ENCODE results near the gene NDOR1. TPM values are rescaled to one million over a fixed set of nuclear protein-coding genes. Genes with fewer than 3 reads are reported as not detected.

Gene NDOR1
- total RNA-seq, result 4.5 and 6.3 TPM in 2 replicates

DNA sequence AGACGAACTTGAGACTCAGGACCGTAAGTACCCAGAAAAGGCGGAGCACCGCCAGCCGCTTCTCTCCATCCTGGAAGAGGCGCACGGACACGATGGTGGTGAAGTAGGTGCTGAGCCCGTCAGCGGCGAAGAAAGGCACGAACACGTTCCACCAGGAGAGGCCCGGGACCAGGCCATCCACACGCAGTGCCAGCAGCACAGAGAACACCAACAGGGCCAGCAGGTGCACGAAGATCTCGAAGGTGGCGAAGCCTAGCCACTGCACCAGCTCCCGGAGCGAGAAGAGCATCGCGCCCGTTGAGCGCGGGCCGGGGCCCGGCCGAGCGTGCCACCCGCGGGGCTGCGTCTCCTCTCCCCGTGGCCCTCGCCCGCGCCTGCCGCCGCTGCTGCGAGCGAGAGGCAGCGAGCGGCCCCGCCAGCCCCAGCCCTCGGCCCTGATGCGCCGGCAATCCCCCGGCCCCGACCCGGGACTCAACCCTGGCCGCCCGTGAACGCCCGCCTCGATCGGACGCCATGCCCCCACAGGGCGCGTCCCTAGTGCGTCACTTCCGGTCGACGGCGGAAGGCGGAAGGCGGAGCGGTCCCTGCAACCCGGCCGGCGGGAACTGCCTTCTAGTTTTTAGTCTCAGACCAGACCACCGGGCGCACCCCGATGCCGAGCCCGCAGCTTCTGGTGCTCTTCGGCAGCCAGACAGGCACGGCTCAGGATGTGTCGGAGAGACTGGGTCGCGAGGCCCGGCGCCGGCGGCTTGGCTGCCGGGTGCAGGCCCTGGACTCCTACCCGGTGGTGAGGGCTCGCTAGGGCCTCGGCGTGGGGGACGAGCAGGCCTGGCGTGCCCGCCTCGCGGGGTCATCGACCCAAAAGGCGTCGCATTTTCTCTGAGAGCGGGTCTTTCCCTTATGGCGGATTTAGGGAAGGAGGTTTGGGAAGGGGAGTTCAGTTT lies at the start of gene NDOR1, which contains the start of gene TMEM203:
Gene NDOR1, plus strand, starts transcription at position 575 of the 944 bp plus-strand sequence. Its CDS starts 78 bp downstream, at position 653.
Gene TMEM203, minus strand, starts transcription at position 523 of the 944 bp plus-strand sequence. Its CDS starts 234 bp downstream, at position 289.

DNA sequence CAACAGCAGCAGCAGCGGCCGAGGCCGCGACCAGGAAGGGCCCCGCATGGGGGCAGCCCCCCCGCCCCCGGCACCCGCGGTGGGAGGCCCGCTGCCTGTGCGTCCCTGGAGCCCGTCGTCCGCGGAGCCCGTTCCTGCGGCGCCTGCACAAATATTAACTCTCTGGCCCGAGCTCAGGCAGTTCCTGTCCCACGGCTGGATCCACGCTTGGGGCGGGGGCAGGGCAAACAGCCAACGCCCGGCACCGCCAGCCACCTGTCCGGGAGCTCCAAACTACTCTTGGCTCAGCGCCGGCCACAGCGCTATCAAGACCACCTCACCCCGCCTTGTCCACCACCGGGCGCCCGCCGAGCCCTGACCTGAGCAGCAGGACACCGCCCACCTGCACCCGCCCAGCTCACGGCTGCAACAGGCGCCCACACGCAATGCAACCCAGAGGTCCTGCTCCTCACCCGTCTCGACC lies 35.6 kb upstream of the NDOR1 start, which contains the start of gene LRRC26:
Gene LRRC26, minus strand, starts transcription at position 156 of the 463 bp plus-strand sequence. Its CDS starts 108 bp downstream, at position 48.

DNA sequence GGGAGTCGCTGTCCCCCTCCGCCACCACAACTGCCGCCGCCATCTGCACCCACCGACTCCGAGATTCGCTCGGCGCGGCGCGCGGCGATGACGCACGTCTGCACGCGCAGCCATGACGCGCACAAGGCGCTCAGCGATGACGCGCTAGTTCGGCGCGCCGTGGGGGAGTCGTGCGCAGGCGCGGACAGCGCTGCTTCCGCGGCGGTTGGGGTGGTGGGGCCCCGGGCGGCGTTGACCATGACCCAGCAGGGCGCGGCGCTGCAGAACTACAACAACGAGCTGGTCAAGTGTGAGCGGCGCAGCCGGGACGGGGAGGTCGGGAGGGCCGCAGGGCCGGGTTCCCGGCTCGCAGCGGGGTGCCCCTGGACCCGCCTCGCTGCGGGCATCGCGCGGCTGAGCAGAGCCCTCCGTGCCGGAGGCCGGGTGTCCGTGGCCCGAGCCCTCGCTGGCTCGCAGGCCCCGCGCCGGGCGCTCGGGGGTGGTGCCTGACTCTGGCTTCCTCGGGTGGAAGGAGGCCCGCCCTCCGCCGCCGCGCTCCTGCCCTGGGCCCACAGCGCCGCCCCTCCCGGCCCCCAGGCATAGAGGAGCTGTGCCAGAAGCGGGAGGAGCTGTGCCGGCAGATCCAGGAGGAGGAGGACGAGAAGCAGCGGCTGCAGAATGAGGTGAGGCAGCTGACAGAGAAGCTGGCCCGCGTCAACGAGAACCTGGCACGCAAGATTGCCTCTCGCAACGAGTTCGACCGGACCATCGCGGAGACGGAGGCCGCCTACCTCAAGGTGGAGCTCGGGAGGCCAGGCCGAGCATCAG lies 16.8 kb upstream of the NDOR1 start, which contains the start of the genes ANAPC2 and SSNA1:
Gene ANAPC2, minus strand, starts transcription at position 71 of the 807 bp plus-strand sequence. Its CDS starts 28 bp downstream, at position 43.
Gene SSNA1, plus strand, starts transcription at position 187 of the 807 bp plus-strand sequence. Its CDS starts 51 bp downstream, at position 238.

GRCh38 chr9:137200311-137201204 lies 4.9 kb upstream of the NDOR1 start, which contains the start of gene TPRN:
TSS of gene TPRN (minus strand) at chr9:137200741. CDS start at chr9:137200711, 30 bp downstream.

GRCh38 chr9:137222190-137223077 lies 16.9 kb downstream of the NDOR1 start, which contains the start of gene RNF208:
TSS of gene RNF208 (minus strand) at chr9:137222240. CDS start at chr9:137221212, 1,028 bp downstream.

GRCh38 chr9:137224830-137225694 lies 19.6 kb downstream of the NDOR1 start, which contains the start of gene CYSRT1:
TSS of gene CYSRT1 (plus strand) at chr9:137225174. CDS start at chr9:137225622, 448 bp downstream.

GRCh38 chr9:137227054-137227852 lies 21.8 kb downstream of the NDOR1 start, which contains the start of gene RNF224:
TSS of gene RNF224 (plus strand) at chr9:137227502. CDS start at chr9:137228336, 834 bp downstream.

GRCh38 chr9:137230705-137231371 lies 25.3 kb downstream of the NDOR1 start, which contains the start of gene SLC34A3:
TSS of gene SLC34A3 (plus strand) at chr9:137230901. CDS start at chr9:137231703, 802 bp downstream.

DNA sequence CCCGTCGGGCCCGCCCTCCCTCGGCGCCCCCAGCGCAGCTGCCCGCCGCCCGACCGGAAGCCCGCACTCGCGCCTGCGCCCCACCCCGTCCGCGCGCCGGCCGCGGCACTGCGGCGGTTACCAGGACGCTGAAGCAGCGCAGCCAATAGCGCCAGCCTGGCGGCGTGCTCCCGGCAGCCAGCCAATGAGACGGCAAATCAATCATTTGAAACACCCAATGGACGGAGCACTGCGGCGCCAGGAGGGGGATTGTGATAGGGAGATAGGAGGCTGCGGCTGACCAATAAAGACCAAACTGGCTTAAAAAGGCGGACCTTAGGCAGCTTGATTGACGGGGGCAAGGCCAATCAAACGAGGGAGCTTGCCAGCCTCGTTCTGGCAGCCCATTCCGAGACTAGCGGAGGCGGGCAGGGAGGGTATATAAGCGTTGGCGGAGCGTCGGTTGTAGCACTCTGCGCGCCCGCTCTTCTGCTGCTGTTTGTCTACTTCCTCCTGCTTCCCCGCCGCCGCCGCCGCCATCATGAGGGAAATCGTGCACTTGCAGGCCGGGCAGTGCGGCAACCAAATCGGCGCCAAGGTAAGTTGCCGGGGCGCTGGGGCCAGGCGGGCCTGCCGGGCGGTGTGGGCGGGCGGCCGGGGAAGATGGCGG lies 35.5 kb downstream of the NDOR1 start, which contains the start of gene TUBB4B:
Gene TUBB4B, plus strand, starts transcription at position 447 of the 649 bp plus-strand sequence. Its CDS starts 74 bp downstream, at position 521.

DNA sequence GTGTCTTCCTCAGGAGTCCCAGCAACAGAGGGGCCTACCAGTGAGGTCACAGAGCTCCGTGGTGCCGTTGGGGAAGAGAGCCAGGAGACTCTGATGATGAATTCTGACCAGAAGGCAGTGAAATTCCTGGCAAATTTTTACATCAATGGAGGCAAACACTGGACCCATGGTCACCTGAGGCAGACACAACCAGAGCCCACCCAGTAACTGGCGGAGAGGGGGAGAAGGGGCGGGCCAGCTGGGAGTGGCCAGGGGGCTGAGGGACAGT lies 45.6 kb downstream of the NDOR1 start, which contains the start of gene STPG3:
Gene STPG3, plus strand, starts transcription at position 93 of the 268 bp plus-strand sequence. Its CDS starts 1 bp downstream, at position 94.

GRCh38 chr9:137254624-137255447 lies 49.3 kb downstream of the NDOR1 start, which contains the start of gene NELFB:
TSS of gene NELFB (plus strand) at chr9:137255327.

Measured in smooth muscle cell of the pulmonary artery (primary cell).